Large intestine (tissue), 3 donors: Measurements from ENCODE around the gene MBD3L5. TPM values are rescaled to one million over a fixed set of nuclear protein-coding genes. Genes with fewer than 3 reads are reported as not detected.
"Not testable (repeated sequence)": the region's sequence is repeated elsewhere in the genome, so short reads cannot be mapped to it uniquely, and the experiment has no call there.

Source experiments
- DNase-seq, 2 donors: peaks; one replicate each; pipeline versions ENCODE4 v3.0.0 to v3.0.0-alpha.2; 2013
- H3K27ac ChIP-seq: one replicate; pipeline ENCODE4 v1.5.1; 2013; ENCODE audit warnings: low read length
- H3K27me3 ChIP-seq: 2 replicates; pipeline ENCODE4 v1.6.1; 2013; ENCODE audit warnings: low read length; ENCODE audit not compliant: control insufficient read depth, insufficient read depth
- H3K36me3 ChIP-seq: 2 replicates; pipeline ENCODE4 v1.6.1; 2013; ENCODE audit warnings: low read length; ENCODE audit not compliant: control insufficient read depth, insufficient read depth
- H3K4me1 ChIP-seq: one replicate; pipeline ENCODE4 v1.6.1; 2013; ENCODE audit warnings: low read length; ENCODE audit not compliant: control insufficient read depth, insufficient read depth
- H3K4me3 ChIP-seq: one replicate; pipeline ENCODE4 v1.5.1; 2013; ENCODE audit warnings: low read length
- H3K9me3 ChIP-seq: one replicate; pipeline ENCODE4 v1.6.1; 2013; ENCODE audit warnings: mild to moderate bottlenecking, low read depth, low read length, moderate library complexity; ENCODE audit not compliant: control insufficient read depth
- WGBS: methylation state at CpG from one replicate; pipeline ENCODE4 v1.1.5; 2013; ENCODE audit warnings: low lambda C conversion rate; ENCODE audit not compliant: insufficient coverage; 5-methylcytosine and 5-hydroxymethylcytosine counted together
- polyA plus RNA-seq: library from polyadenylated mRNA; unstranded; fragments of 120-200 nt; gene quantifications from one replicate; pipeline ENCODE4 v1.2.1, GENCODE V29; 2013

The MBD3L5 gene
- polyA plus RNA-seq, 1 donor = not detected

GRCh38 chr19:7004313-7004931 is 26.0 kb upstream of the MBD3L5 start:
- H3K27ac ChIP-seq = no peak overlapping the region
- H3K4me3 ChIP-seq = no peak overlapping the region
- peak in 1 of 2 donors; percentile 12 for DNase-seq
- H3K36me3 ChIP-seq = no peaks in the 10 kb centered on the region
- 74% methylated on average over 3 of the region's 18 CpGs for WGBS
- H3K27me3 ChIP-seq = no peaks in the 10 kb centered on the region
- no peaks in the 10 kb centered on the region for H3K9me3 ChIP-seq
- no peaks in the 10 kb centered on the region for H3K4me1 ChIP-seq

GRCh38 chr19:7006135-7006704 is 24.2 kb upstream of the MBD3L5 start:
- Histone ChIP-seq H3K27me3 (no peaks in the 10 kb centered on the region), H3K4me1 (no peaks in the 10 kb centered on the region), H3K27ac (no peak overlapping the region), H3K36me3 (no peaks in the 10 kb centered on the region), H3K9me3 (no peaks in the 10 kb centered on the region), H3K4me3 (no peak overlapping the region)
- 86% methylated on average over 1 of the region's 11 CpGs for WGBS
- no peak for DNase-seq

GRCh38 chr19:7007859-7008258 is 22.5 kb upstream of the MBD3L5 start:
- DNase-seq = no peak
- no peaks in the 10 kb centered on the region for H3K9me3 ChIP-seq
- H3K27me3 ChIP-seq = no peaks in the 10 kb centered on the region
- no CpG with 5 or more reads among the region's 4 CpGs for WGBS
- H3K4me1 ChIP-seq = no peaks in the 10 kb centered on the region
- no peak overlapping the region for H3K4me3 ChIP-seq
- no peak overlapping the region for H3K27ac ChIP-seq
- H3K36me3 ChIP-seq = no peaks in the 10 kb centered on the region

GRCh38 chr19:7010722-7011593 is 19.4 kb upstream of the MBD3L5 start:
- no peak for DNase-seq
- H3K36me3 ChIP-seq = no peaks in the 10 kb centered on the region
- no peaks in the 10 kb centered on the region for H3K4me1 ChIP-seq
- no peaks in the 10 kb centered on the region for H3K27me3 ChIP-seq
- 40% methylated on average over 1 of the region's 12 CpGs for WGBS
- H3K4me3 ChIP-seq = no peak overlapping the region
- no peaks in the 10 kb centered on the region for H3K9me3 ChIP-seq
- H3K27ac ChIP-seq = no peak overlapping the region

- no peaks in the 10 kb centered on the region for H3K4me1 ChIP-seq
- 38% methylated on average over 1 of the region's 4 CpGs for WGBS
- H3K27me3 ChIP-seq = no peaks in the 10 kb centered on the region
- no peak for DNase-seq
- H3K27ac ChIP-seq = no peak overlapping the region
- no peaks in the 10 kb centered on the region for H3K36me3 ChIP-seq
- H3K9me3 ChIP-seq = no peaks in the 10 kb centered on the region
- H3K4me3 ChIP-seq = no peak overlapping the region
Measured at GRCh38 chr19:7013678-7014077, 16.7 kb upstream of the MBD3L5 start.

- WGBS = 100% methylated on average over 1 of the region's 6 CpGs
- H3K9me3 ChIP-seq = no peaks in the 10 kb centered on the region
- no peak overlapping the region for H3K27ac ChIP-seq
- H3K4me1 ChIP-seq = no peaks in the 10 kb centered on the region
- H3K27me3 ChIP-seq = no peaks in the 10 kb centered on the region
- H3K36me3 ChIP-seq = no peaks in the 10 kb centered on the region
- DNase-seq = no peak
- no peak overlapping the region for H3K4me3 ChIP-seq
Measured at GRCh38 chr19:7018828-7019227, 11.6 kb upstream of the MBD3L5 start.

- not testable (repeated sequence) for H3K27ac ChIP-seq, H3K27me3 ChIP-seq, H3K36me3 ChIP-seq, H3K4me1 ChIP-seq, H3K4me3 ChIP-seq, H3K9me3 ChIP-seq, DNase-seq
- no CpG with 5 or more reads among the region's 6 CpGs for WGBS
Measured at GRCh38 chr19:7021331-7021730, 9.0 kb upstream of the MBD3L5 start, which contains the start of gene MBD3L2B. MBD3L2B (minus strand) TSS chr19:7021431; CDS start chr19:7021397, 34 bp downstream.

GRCh38 chr19:7028790-7029189 is 1.6 kb upstream of the MBD3L5 start:
- no CpG with 5 or more reads among the region's 1 CpG for WGBS
- H3K4me3 ChIP-seq, DNase-seq, H3K27ac ChIP-seq, H3K9me3 ChIP-seq, H3K27me3 ChIP-seq, H3K4me1 ChIP-seq, H3K36me3 ChIP-seq: not testable (repeated sequence)

GRCh38 chr19:7040079-7040478 is 9.7 kb downstream of the MBD3L5 start, which contains the start of gene MBD3L4:
MBD3L4 (minus strand) TSS chr19:7040179; CDS start chr19:7040144, 35 bp downstream.
- DNase-seq, H3K36me3 ChIP-seq, H3K27me3 ChIP-seq, H3K4me1 ChIP-seq, H3K27ac ChIP-seq, H3K4me3 ChIP-seq, H3K9me3 ChIP-seq: not testable (repeated sequence)
- WGBS = no CpG with 5 or more reads among the region's 9 CpGs

- H3K4me3 ChIP-seq, H3K27me3 ChIP-seq, H3K9me3 ChIP-seq, H3K27ac ChIP-seq, H3K4me1 ChIP-seq, H3K36me3 ChIP-seq, DNase-seq: not testable (repeated sequence)
- WGBS = no CpG with 5 or more reads among the region's 2 CpGs
Measured at GRCh38 chr19:7041563-7041962, 11.2 kb downstream of the MBD3L5 start.
